T1000 (cell line): ENCODE measurements around the gene CLEC9A.

Source experiments
- DNase-seq: peaks from one replicate; lab custom pipeline; 2025; ENCODE audit warnings: mixed read lengths; lab: John Stamatoyannopoulos, UW

The CLEC9A gene

DNA sequence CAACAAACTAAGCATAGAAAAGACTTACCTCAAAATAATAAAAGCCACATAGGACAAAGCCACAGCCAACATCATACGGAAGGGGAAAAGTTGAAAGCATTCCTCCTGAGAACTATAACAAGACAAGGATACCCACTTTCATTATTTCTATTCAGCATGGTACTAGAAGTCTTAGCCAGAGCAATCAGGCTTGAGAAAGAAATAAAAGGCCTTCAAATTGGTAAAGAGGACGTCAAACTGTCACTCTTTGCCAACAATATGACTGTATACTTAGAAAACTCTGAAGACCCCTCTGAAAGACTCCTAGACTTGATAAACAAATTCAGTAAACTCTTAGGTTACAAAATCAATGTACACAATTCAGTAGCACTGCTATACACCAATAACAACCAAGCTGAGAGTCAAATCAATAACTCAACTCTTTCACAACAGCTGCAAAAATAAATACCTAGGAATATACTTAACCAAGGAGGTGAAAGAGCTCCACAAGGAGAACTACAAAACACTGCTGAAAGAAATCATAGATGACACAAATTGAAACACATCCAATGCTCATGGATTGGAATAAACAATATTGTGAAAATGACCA, 79.9 kb downstream of the CLEC9A start:
- no peak for DNase-seq

DNA sequence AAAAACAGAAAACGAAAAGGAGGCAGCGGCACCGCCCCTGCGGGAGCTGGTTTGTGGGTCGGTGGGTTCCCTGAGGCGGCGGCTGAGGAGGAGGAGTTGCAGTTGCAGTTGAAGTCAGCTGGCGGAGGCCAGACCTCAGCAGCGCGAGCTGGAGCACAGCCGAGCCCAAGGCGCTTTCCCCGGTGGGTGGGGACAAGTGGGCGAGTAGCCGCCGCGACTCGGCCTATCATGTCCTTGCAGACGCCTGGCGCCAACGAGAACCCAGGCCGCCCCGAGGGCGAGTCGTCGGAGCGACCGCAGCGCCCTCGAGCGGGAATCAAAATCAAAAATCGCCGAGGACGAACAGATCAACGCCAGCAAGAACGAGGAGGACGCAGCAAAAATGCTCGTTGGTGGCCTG, 81.0 kb downstream of the CLEC9A start:
- no peak for DNase-seq

DNA sequence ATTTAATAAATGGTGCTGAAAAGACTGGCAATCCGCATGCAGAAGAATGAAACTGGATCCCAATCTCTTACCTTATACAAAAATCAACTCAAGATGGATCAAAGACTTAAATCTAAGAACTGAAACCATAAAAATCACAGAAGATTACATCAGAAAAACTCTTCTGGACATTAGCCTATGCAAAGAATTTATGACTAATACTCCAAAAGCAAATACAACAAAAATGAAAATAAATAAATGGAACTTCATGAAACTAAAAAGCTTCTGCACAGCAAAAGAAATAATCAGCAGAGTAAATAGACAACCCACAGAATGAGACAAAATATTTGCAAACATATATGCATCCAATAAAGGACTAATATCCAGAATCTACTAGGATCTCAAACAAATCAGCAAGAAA, 82.6 kb downstream of the CLEC9A start:
- DNase-seq: no peak

DNA sequence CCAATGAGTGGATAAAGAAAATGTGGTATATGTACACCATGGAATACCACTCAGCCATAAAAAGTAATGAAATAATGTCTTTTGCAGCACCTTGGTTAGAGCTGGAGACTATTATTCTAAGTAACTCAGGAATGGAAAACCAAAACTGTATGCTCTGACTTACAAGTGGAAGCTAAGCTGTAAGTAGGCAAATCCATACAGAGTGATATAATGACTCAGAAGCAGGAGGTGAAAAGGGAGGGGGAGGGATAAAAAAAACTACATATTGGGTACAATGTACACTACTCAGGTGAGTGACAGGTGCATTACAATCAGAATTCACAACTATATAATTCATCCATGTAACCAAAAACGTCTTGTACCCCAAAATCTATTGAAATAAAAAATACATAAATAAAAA, 83.4 kb downstream of the CLEC9A start:
- no peak for DNase-seq

DNA sequence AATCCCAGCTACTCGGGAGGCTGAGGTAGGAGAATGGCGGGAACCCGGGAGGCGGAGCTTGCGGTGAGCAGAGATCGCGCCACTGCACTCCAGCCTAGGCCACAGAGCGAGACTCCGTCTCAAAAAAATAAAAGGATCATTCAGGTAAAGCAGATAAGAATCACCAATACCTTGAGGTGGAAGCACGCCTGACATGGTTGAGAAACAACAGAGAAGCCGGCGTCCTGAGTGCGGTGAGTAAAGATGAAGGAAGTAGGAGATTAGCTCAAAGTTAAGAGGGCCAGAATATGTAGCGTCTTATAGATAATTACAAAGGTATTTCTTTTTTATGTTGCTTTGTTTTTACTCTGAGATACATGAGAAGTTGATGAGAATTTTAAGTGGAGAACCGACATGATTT, 84.8 kb downstream of the CLEC9A start:
- no peak for DNase-seq
